MM.1S (cell line): ENCODE measurements around the gene MYL9.

Experiments
- CTCF ChIP-seq: fragments of 300-600 bp; sonication (generic); IDR thresholded peaks from 2 replicates; pipeline ENCODE4 v1.5.1; 2016; ENCODE audit warnings: antibody characterized with exemption, low read length, mixed read lengths
- EZH2 ChIP-seq: fragments of 300-600 bp; sonication (generic); optimal IDR thresholded peaks from 2 replicates; pipeline ENCODE3; 2017; ENCODE audit warnings: low read depth, mild to moderate bottlenecking, antibody characterized with exemption, low read length, mixed read lengths
- EZH2phosphoT487 ChIP-seq: fragments of 300-600 bp; sonication (generic); IDR thresholded peaks from 2 replicates; pipeline ENCODE4 v1.6.1; 2018; ENCODE audit warnings: antibody characterized with exemption, low read length

- TF ChIP-seq EZH2 (no peak), CTCF (no peak), EZH2phosphoT487 (no peak)
Observed at GRCh38 chr20:36497856-36498255, 43.5 kb upstream of the MYL9 start.
